B cell (primary cell): ENCODE measurements around the gene LZTS2. TPM values are rescaled to one million over a fixed set of nuclear protein-coding genes. Genes with fewer than 3 reads are reported as not detected.

ENCODE experiments used
- ATAC-seq: fragments of 200-7000 bp; cut with Tn5 transposase; one replicate; pipeline ENCODE4 v1.10.0; 2021; ENCODE audit warnings: low read depth, mild to moderate bottlenecking, moderate number of reproducible peaks, moderate library complexity
- CTCF ChIA-PET: fragments of 350-600 bp; sonication (Branson Sonifier 250); formaldehyde crosslinking; loops from one replicate; lab custom pipeline; 2021; ENCODE audit warnings: antibody characterized with exemption, inconsistent platforms; lab: Charles Lee
- POLR2A ChIA-PET: fragments of 350-600 bp; sonication (Branson Sonifier 250); formaldehyde crosslinking; loops from one replicate; lab custom pipeline; 2021; ENCODE audit warnings: antibody characterized with exemption; lab: Charles Lee
- DNase-seq: peaks from one replicate; pipeline ENCODE4 v3.0.0; 2013
- H2AFZ ChIP-seq: 2 replicates; pipeline ENCODE4 v1.6.1; 2012; ENCODE audit warnings: mild to moderate bottlenecking, low read depth, low read length; ENCODE audit not compliant: insufficient read depth, poor library complexity, severe bottlenecking
- H3K27ac ChIP-seq, 2 donors: 1 replicate in 1 of 2; 2 replicates in 1 of 2; pipeline ENCODE4 v1.5.1; 2012 to 2013; ENCODE audit warnings: low read length in 2 of 2, mild to moderate bottlenecking in 2 of 2, moderate library complexity in 1 of 2
- H3K27me3 ChIP-seq, 4 experiments: fragments of 200-600 bp in 1 of 4; sonication (generic) in 1 of 4; replicated peaks in 1 of 4; 1 replicate in 2 of 4; 2 replicates in 2 of 4; pipeline versions ENCODE4 v1.6.1 to v1.7.0; 2013 to 2016; ENCODE audit warnings: low read length in 3 of 4, mild to moderate bottlenecking in 2 of 4, mixed read lengths in 1 of 4, moderate library complexity in 1 of 4; ENCODE audit not compliant: insufficient read depth in 4 of 4, control insufficient read depth in 3 of 4; ENCODE audit errors: control extremely low read depth in 1 of 4
- H3K36me3 ChIP-seq, 2 experiments: replicated peaks in 1 of 2; 1 replicate in 1 of 2; 2 replicates in 1 of 2; pipeline versions ENCODE4 v1.6.1 to v1.7.1; 2013; ENCODE audit warnings: low read length in 1 of 2; ENCODE audit not compliant: insufficient read depth in 2 of 2, control insufficient read depth in 1 of 2; ENCODE audit errors: control extremely low read depth in 1 of 2, extremely low read depth in 1 of 2
- H3K4me1 ChIP-seq, 2 donors: fragments of 200-600 bp in 1 of 2; sonication (generic) in 1 of 2; 1 replicate in 1 of 2; 2 replicates in 1 of 2; pipeline versions ENCODE4 v1.5.1 to v1.6.1; 2013 to 2017; ENCODE audit warnings: low read length in 2 of 2; ENCODE audit not compliant: control insufficient read depth in 2 of 2, insufficient read depth in 2 of 2
- H3K4me2 ChIP-seq: replicated peaks from 2 replicates; pipeline ENCODE3; 2012; ENCODE audit warnings: mild to moderate bottlenecking, low read depth, low read length; ENCODE audit not compliant: poor library complexity, severe bottlenecking
- H3K4me3 ChIP-seq, 5 experiments: fragments of 200-600 bp in 1 of 5; sonication (generic) in 1 of 5; 1 replicate in 3 of 5; 2 replicates in 2 of 5; pipeline versions ENCODE4 v1.5.1 to v1.7.0; 2011 to 2016; ENCODE audit warnings: low read length in 4 of 5, mild to moderate bottlenecking in 4 of 5, low read depth in 2 of 5, control low read depth in 1 of 5, moderate library complexity in 1 of 5; ENCODE audit not compliant: insufficient read depth in 1 of 5; ENCODE audit errors: control extremely low read depth in 1 of 5, extremely low read depth in 1 of 5
- H3K79me2 ChIP-seq: fragments of 200-600 bp; sonication (generic); one replicate; pipeline ENCODE4 v1.6.0; 2016; ENCODE audit warnings: low read length; ENCODE audit not compliant: control insufficient read depth, insufficient read depth
- H3K9ac ChIP-seq: fragments of 200-600 bp; sonication (generic); 2 replicates; pipeline ENCODE4 v1.6.1; 2017; ENCODE audit warnings: mild to moderate bottlenecking, low read length, moderate library complexity
- H3K9me3 ChIP-seq, 3 donors: one replicate each; pipeline versions ENCODE4 v1.6.1 to v1.7.1; 2013; ENCODE audit warnings: low read length in 2 of 3; ENCODE audit not compliant: control insufficient read depth in 2 of 3, insufficient read depth in 1 of 3; ENCODE audit errors: control extremely low read depth in 1 of 3
- H4K20me1 ChIP-seq: 2 replicates; pipeline ENCODE4 v1.6.0; 2012; ENCODE audit warnings: mild to moderate bottlenecking, low read length; ENCODE audit not compliant: insufficient read depth, control insufficient read depth, poor library complexity, severe bottlenecking
- H3K27ac Mint-ChIP-seq: one replicate; pipeline ENCODE4 v1.8.0; 2021; ENCODE audit warnings: mixed read lengths
- H3K27me3 Mint-ChIP-seq: one replicate; pipeline ENCODE4 v1.8.0; 2021; ENCODE audit warnings: mixed read lengths
- H3K4me1 Mint-ChIP-seq: one replicate; pipeline ENCODE4 v1.8.0; 2021; ENCODE audit warnings: mixed read lengths
- H3K4me3 Mint-ChIP-seq: one replicate; pipeline ENCODE4 v1.8.0; 2021; ENCODE audit warnings: mixed read lengths
- H3K9me3 Mint-ChIP-seq: one replicate; pipeline ENCODE4 v1.8.0; 2022; ENCODE audit warnings: mixed read lengths; ENCODE audit not compliant: insufficient read depth
- CTCF ChIP-seq: fragments of 200-600 bp; IDR thresholded peaks from one replicate; pipeline ENCODE4 v1.8.0; 2022; ENCODE audit warnings: antibody characterized with exemption, mild to moderate bottlenecking
- EZH2 ChIP-seq: IDR thresholded peaks from 2 replicates; pipeline ENCODE4 v1.6.1; 2012; ENCODE audit warnings: borderline replicate concordance, low read depth, mild to moderate bottlenecking, moderate library complexity, low read length; ENCODE audit not compliant: insufficient read depth, poor library complexity, severe bottlenecking
- WGBS: methylation state at CpG from one replicate; pipeline ENCODE4 v1.1.5; 2013; ENCODE audit warnings: missing lambda C conversion rate; ENCODE audit not compliant: insufficient coverage; 5-methylcytosine and 5-hydroxymethylcytosine counted together
- intact Hi-C: fragments of 100-400 bp; cut with micrococcal nuclease; formaldehyde crosslinking; loops from one replicate; pipeline ENCODE4 v1.10.0; 2022
- polyA plus RNA-seq: library from polyadenylated mRNA; depleted of rRNA; stranded (reverse); fragments of >200 nt; gene quantifications from 2 replicates; pipeline ENCODE4 v1.2.3, GENCODE V29; 2012
- total RNA-seq, 2 donors: library from RNA; stranded (reverse); fragments of 120-200 nt in 1 of 2; gene quantifications; 1 replicate in 1 of 2; 2 replicates in 1 of 2; pipeline versions ENCODE4 v1.2.3 to v1.2.4, GENCODE V29; 2013 to 2022

The LZTS2 gene
- total and polyA plus RNA-seq, 2 donors (not counting 1 experiment from before 2014, with no cell fraction given) = 23.2 to 36.9 TPM

GRCh38 chr10:101055411-101055810, 55.8 kb downstream of the LZTS2 start:
- Histone ChIP-seq H2AFZ (no peak overlapping the region), H3K27ac (no peak overlapping the region), H3K9me3 (no peaks in the 10 kb centered on the region), H3K4me2 (no peak overlapping the region), H3K79me2 (peaks cover 6% of the 10 kb centered on the region), H3K36me3 (no peaks in the 10 kb centered on the region), H3K9ac (no peak overlapping the region), H3K4me3 (no peak overlapping the region), H3K27me3 (peaks cover 0 to 12% (median 4%) of the 10 kb centered on the region in 4 experiments), H4K20me1 (no peaks in the 10 kb centered on the region), H3K4me1 (peaks cover 3 to 15% of the 10 kb centered on the region in 2 donors)
- Mint-ChIP-seq H3K9me3 (no peaks in the 10 kb centered on the region), H3K4me3 (no peak overlapping the region), H3K27ac (no peak overlapping the region), H3K27me3 (peaks cover 5% of the 10 kb centered on the region), H3K4me1 (peaks cover 9% of the 10 kb centered on the region)
- intact Hi-C loops = no loop called here
- ATAC-seq = no peak
- WGBS = 100% methylated on average over 2 of the region's 4 CpGs
- TF ChIP-seq CTCF (no peak), EZH2 (no peak)
- CTCF ChIA-PET = interaction anchor here (1.4 to 12.0 kb wide), 4 partner anchors 9 to 86 kb away, joined by 8 to 227 read pairs (median 79); partner anchors contain the start of gene KAZALD1
- DNase-seq = no peak
- POLR2A ChIA-PET = no interaction called here

GRCh38 chr10:101056365-101057151, 57.0 kb downstream of the LZTS2 start:
- DNase-seq (no peak), ATAC-seq (no peak)
- Histone ChIP-seq H4K20me1 (no peaks in the 10 kb centered on the region), H3K27ac (no peak overlapping the region), H2AFZ (no peak overlapping the region), H3K4me3 (no peak overlapping the region), H3K9ac (no peak overlapping the region), H3K9me3 (peaks cover 0 to 1% (median 0%) of the 10 kb centered on the region in 3 donors), H3K4me1 (peaks cover 7 to 16% of the 10 kb centered on the region in 2 donors), H3K27me3 (peaks cover 0 to under 1% (median 0%) of the 10 kb centered on the region in 4 experiments), H3K79me2 (peaks cover 6% of the 10 kb centered on the region), H3K4me2 (no peak overlapping the region), H3K36me3 (no peaks in the 10 kb centered on the region)
- ChIA-PET POLR2A (no interaction called here), CTCF (interaction anchor here (1.4 to 16.0 kb wide), 7 partner anchors 8 to 85 kb away, joined by 8 to 306 read pairs (median 90); partner anchors contain the start of gene KAZALD1)
- no peak for TF ChIP-seq CTCF
- no peak for TF ChIP-seq EZH2
- Mint-ChIP-seq H3K27ac (no peak overlapping the region), H3K9me3 (no peaks in the 10 kb centered on the region), H3K27me3 (no peaks in the 10 kb centered on the region), H3K4me1 (peaks cover 9% of the 10 kb centered on the region), H3K4me3 (no peak overlapping the region)
- 100% methylated on average over 1 of the region's 4 CpGs for WGBS
- intact Hi-C loops = no loop called here
